NCI-H1930 (cell line): ENCODE measurements around the gene NHLRC1.
A peak's percentile ranks its signal among the peaks of the same experiment; 100 is the strongest.
"Not testable (repeated sequence)": the region's sequence is repeated elsewhere in the genome, so short reads cannot be mapped to it uniquely, and the experiment has no call there.

Experiments
- DNase-seq, 2 experiments: peaks; one replicate each; lab custom pipeline; 2025; lab: John Stamatoyannopoulos, UW

The NHLRC1 gene

GRCh38 chr6:18122128-18123093, at the start of gene NHLRC1:
NHLRC1 (minus strand) TSS chr6:18122677; CDS start chr6:18122606, 71 bp downstream.
- DNase-seq: peak; percentile 85 to 91

GRCh38 chr6:18171871-18172270, 49.4 kb upstream of the NHLRC1 start:
- no peak for DNase-seq

DNA sequence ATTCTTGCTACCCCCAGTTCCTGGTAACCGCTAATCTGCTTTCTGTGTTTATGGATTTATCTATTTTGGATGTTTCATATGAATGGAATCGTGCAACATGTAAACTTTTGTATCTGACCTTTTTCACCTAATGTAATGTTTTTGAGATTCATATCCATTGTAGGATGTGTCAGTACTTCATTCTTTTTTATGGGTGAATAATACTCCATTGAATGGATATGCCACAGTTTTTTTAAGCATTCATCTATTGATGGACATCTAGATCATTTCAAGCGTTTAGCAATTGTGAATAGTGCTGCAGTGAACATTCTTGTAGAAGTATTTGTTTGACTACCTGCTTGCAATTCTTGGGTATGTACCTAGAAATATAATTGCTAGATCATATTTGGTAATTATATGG, 45.8 kb upstream of the NHLRC1 start:
- DNase-seq: no peak

GRCh38 chr6:18166312-18167036, 44.0 kb upstream of the NHLRC1 start:
- DNase-seq: no peak

- DNase-seq: no peak
These were observed 43.3 kb upstream of the NHLRC1 start for GRCh38 chr6:18165751-18166150.

DNA sequence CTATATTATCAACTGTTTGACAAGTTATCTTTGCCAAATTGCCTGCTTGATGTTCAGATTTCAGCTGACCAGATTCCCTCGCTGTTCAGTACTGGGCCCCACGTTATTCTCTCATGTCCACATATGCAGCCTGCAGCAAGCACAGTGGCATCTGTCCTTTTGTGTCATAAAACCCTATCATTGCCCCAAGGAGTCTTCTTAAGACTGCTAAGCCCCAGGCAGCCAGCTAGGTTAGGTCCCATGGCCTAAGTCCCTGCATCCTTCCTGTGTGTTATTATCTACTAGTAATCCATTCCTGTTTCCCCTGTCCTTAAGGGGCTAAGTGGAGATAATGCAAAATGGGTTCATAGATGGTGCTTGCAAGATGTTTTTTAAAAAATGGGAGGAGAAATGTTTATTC, 39.9 kb upstream of the NHLRC1 start:
- no peak for DNase-seq

DNA sequence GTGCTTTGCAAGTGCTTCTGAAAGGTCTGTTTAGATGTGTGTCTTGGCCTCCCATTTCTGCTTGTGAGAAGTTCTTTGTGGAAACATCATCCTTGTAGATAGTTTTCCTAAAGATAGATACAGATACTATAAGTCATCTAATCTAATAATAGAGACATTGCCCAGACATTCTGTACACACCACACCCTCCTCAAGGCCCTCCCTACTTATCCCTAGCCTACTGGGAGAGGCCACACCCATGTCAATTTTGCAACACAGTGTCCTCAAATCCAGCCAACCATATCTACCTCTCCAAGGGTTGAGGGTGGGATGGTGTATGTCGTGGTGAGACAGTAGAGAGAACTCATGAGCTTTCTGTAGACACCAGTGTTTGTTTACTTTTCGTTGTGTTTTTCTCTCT, 39.0 kb upstream of the NHLRC1 start:
- DNase-seq: no peak

DNA sequence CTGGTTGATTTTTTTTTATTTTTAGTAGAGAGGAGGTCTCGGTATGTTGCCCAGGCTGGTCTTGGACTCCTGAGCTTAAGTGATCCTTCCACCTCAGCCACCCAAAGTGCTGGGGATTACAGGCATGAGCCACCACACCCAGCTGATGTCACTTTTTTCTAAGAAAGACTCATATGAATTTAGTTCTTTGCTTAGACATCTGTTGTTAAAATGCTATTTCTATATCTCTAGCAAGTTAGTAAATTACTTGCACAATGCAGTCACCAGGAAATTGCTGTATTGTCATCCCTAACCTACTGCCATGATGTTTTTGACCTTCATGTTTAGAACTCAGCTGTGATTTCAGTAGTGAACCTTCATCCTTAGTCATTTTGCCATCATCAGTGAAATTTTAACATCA, 38.4 kb upstream of the NHLRC1 start:
- no peak for DNase-seq

GRCh38 chr6:18155864-18156421, 33.5 kb upstream of the NHLRC1 start:
- peak; percentile 41 to 44 for DNase-seq

DNA sequence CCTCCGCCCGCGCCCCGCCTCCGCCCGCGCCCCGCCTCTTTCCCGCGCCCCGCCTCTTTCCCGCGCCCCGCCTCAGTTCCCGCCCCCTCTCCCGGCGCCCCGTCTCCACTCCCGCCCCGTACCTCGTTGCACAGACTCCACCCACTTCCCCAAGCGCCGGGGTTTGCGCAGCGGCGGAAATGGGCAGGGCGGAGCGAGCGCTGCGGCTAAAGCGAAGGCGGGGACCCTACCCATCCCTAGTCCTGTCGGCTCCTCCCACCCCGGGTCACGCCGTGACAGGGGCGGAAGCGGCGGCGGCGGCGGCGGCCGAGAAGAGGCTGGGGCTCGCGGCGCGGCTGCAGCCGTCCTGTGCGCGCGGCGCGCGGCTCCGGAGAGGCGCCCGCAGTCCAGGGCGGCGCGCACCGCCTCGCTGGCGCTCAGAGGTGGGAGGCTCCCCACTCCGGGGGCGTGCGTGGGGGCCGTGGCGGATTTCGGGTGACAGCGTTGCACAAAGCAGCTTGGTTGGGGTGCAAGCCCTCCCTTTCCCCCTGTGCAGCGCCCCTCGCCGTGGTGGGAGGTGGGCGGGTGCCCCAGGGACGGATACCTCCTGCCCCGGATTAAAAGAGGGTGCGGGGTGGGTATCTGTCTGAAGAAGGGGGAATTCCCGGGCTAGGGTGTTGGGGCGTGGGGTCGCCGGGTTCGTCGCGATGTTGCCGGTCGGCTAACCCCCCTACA, 32.8 kb upstream of the NHLRC1 start, which contains the start of gene KDM1B:
Gene KDM1B, plus strand, starts transcription at position 273 of the 714 bp plus-strand sequence. CDS start 4,474 bp downstream, outside the sequence.
- DNase-seq: peak; percentile 94 to 95

DNA sequence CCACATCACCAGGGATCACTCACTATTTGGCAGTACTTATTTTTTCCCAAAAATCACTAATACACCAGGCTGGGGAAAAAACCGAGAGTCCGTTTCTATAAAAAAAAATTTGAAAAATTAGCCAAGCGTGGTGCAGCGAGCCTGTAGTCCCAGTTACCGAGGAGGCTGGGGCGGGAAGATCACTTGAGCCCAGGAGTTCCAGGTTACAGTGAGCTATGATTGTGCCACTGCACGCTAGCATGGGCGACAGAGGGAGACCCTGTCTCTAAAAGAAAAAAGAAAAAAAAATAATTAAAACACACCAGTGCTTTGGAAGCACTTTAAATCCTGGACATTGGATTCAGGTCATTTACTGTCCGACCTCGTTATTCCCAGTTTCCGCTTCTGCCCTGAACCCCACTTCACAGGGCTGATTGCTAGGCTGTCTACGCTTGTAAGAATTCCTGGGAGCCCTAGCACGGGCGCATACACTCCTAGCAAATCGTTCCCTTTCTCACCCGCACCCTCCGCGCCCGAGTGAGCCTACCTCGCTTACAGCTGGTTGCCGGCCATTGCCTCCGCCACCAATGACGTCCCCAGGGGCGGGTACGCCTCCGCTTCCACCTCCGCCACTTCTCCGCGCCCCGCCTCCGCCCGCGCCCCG, 32.2 kb upstream of the NHLRC1 start, which contains the start of gene TPMT:
Gene TPMT, minus strand, starts transcription at position 571 of the 643 bp plus-strand sequence. CDS start 5,950 bp downstream, outside the sequence.
- DNase-seq: peak; percentile 94 to 95

GRCh38 chr6:18153311-18153703, 30.8 kb upstream of the NHLRC1 start:
- DNase-seq: no peak

DNA sequence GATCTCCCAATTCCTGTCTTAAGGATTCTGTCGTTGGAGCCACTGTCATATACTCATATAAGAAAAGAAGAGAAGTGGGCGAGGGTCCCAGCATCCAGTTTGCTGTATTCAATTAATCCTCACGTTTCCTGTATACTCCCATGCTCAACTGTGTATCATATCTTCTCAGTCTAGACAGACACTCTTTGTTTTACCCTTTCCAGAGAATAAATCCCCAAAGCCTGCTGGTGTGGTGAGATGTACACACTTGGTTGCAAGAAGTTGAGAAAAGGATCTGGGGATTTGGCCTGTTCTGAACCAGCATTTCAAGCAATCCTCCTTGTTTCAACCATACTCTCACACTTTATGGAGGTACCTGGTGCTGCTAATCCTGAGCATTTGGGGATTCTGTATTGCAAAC, 29.3 kb upstream of the NHLRC1 start:
- DNase-seq: no peak

DNA sequence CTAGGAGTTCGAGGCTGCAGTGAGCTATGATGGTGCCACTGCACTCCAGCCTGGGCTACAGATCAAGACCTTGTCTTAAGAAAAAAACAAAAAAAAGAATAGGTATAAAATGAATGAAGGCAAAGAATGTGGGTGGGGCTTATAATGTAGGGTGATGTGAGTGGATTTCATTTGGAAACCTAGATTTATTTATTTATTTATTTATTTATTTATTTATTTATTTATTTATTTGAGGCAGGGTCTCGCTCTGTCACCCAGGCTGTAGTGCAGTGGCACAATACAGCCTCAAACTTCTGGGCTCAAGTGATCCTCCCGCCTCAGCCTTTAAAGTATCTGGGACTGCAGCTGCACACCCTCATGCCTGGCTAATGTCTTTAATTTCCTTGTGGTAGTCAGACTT, 28.9 kb upstream of the NHLRC1 start:
- not testable (repeated sequence) for DNase-seq

DNA sequence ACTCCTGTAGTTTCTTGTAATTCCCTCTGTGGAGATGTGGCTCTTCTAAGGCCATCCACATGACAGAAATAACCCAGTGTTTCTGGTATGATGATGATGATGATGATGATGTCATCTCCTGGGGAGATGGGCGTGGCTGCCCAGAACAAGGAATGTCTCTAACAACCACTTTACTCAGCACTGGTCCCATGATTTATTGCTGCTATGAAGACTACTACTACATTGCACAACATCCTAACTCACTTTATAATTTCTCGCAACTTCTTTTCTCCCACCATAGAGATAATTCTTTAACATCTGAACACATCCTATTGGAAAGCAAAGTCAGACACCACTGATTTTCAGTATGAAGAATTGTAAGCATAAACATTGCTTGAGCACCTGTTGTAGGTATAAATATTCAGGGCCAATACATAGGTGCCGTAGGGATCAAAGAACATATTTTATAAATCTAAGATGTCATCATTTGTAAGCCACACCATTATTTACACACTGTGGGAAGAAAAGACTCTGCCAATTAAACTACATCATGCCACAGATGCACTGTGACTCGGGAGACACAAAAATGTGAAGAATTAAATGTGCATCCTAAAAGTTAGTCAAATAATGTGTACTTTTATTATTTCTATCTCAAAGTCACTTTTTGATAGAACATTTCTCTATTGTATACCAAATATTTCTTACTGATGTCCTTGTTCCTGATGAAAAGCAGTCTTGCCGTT, 26.0 kb upstream of the NHLRC1 start:
- DNase-seq: no peak

- DNase-seq: no peak
These were observed 25.1 kb upstream of the NHLRC1 start for GRCh38 chr6:18147616-18148015.

GRCh38 chr6:18147160-18147559, 24.7 kb upstream of the NHLRC1 start:
- DNase-seq: no peak

- no peak for DNase-seq
These were observed 20.0 kb upstream of the NHLRC1 start for GRCh38 chr6:18142591-18142861.

- no peak for DNase-seq
These were observed 19.5 kb upstream of the NHLRC1 start for GRCh38 chr6:18141805-18142590.
